Ishikawa (cell line): ENCODE results near the gene MEP1A.

Source experiments
- CEBPB ChIP-seq: IDR thresholded peaks from 2 replicates; pipeline ENCODE4 v1.6.1; 2012
- CREB1 ChIP-seq: IDR thresholded peaks from 2 replicates; pipeline ENCODE4 v1.6.1; 2012; ENCODE audit warnings: low read depth
- EGR1 ChIP-seq: IDR thresholded peaks from 2 replicates; pipeline ENCODE4 v1.6.1; 2012
- EP300 ChIP-seq: IDR thresholded peaks from 2 replicates; pipeline ENCODE4 v1.6.1; 2012; ENCODE audit warnings: borderline replicate concordance
- FOXM1 ChIP-seq: IDR thresholded peaks from 2 replicates; pipeline ENCODE4 v1.6.1; 2012; ENCODE audit warnings: low read depth, borderline replicate concordance
- MAX ChIP-seq: IDR thresholded peaks from 2 replicates; pipeline ENCODE4 v1.6.1; 2012
- NFIC ChIP-seq: IDR thresholded peaks from 2 replicates; pipeline ENCODE4 v1.6.1; 2012
- RAD21 ChIP-seq: IDR thresholded peaks from 2 replicates; pipeline ENCODE4 v1.6.1; 2012; ENCODE audit warnings: low read depth
- TAF1 ChIP-seq: IDR thresholded peaks from 2 replicates; pipeline ENCODE4 v1.6.1; 2012; ENCODE audit warnings: low read depth, mild to moderate bottlenecking
- TCF12 ChIP-seq: IDR thresholded peaks from 2 replicates; pipeline ENCODE4 v1.6.1; 2012; ENCODE audit warnings: low read depth
- TEAD4 ChIP-seq: IDR thresholded peaks from 2 replicates; pipeline ENCODE4 v1.6.1; 2012
- YY1 ChIP-seq: IDR thresholded peaks from 2 replicates; pipeline ENCODE4 v1.6.1; 2012; ENCODE audit warnings: low read depth
- ZBTB7A ChIP-seq: IDR thresholded peaks from 2 replicates; pipeline ENCODE4 v1.6.1; 2012; ENCODE audit warnings: low read depth
- TF ChIP-seq, protein P1 (sequence below): IDR thresholded peaks from 2 replicates; pipeline ENCODE4 v1.6.1; 2012; ENCODE audit warnings: low read depth, mild to moderate bottlenecking
- TF ChIP-seq, protein P2 (sequence below): IDR thresholded peaks from 2 replicates; pipeline ENCODE4 v1.6.1; 2012

MEP1A gene

DNA sequence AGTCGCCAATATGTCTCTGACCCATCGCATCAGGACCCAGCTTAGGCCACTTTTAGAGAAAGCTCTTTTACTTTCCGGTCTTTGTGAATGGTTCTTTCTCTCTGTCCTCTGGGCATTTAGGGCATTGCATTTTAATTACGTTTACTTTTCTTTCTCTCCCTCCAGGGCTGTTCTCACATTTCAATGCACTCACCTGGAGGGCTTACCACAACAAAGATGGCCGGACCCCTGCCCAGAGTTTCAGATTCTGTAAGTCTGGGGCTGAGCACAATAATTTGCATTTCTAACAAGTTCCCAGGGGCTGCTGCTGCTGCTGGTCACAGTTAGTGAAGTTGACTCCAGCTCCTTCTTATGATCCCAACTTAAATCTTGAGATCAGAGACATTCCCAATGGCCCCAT is 43.5 kb upstream of the MEP1A start:
- no peak for TF ChIP-seq FOXM1
- no peak for TF ChIP-seq MAX
- no peak for TF ChIP-seq YY1
- TF ChIP-seq CEBPB, result no peak
- no peak for TF ChIP-seq EP300
- no peak for TF ChIP-seq RAD21
- TF ChIP-seq TEAD4, result no peak
- no peak for TF ChIP-seq NFIC
- no peak for TF ChIP-seq TCF12
- TF ChIP-seq, protein P1, sequence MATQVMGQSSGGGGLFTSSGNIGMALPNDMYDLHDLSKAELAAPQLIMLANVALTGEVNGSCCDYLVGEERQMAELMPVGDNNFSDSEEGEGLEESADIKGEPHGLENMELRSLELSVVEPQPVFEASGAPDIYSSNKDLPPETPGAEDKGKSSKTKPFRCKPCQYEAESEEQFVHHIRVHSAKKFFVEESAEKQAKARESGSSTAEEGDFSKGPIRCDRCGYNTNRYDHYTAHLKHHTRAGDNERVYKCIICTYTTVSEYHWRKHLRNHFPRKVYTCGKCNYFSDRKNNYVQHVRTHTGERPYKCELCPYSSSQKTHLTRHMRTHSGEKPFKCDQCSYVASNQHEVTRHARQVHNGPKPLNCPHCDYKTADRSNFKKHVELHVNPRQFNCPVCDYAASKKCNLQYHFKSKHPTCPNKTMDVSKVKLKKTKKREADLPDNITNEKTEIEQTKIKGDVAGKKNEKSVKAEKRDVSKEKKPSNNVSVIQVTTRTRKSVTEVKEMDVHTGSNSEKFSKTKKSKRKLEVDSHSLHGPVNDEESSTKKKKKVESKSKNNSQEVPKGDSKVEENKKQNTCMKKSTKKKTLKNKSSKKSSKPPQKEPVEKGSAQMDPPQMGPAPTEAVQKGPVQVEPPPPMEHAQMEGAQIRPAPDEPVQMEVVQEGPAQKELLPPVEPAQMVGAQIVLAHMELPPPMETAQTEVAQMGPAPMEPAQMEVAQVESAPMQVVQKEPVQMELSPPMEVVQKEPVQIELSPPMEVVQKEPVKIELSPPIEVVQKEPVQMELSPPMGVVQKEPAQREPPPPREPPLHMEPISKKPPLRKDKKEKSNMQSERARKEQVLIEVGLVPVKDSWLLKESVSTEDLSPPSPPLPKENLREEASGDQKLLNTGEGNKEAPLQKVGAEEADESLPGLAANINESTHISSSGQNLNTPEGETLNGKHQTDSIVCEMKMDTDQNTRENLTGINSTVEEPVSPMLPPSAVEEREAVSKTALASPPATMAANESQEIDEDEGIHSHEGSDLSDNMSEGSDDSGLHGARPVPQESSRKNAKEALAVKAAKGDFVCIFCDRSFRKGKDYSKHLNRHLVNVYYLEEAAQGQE, result no peak
- TF ChIP-seq CREB1, result no peak
- no peak for TF ChIP-seq TAF1
- no peak for TF ChIP-seq ZBTB7A
- TF ChIP-seq, protein P2, sequence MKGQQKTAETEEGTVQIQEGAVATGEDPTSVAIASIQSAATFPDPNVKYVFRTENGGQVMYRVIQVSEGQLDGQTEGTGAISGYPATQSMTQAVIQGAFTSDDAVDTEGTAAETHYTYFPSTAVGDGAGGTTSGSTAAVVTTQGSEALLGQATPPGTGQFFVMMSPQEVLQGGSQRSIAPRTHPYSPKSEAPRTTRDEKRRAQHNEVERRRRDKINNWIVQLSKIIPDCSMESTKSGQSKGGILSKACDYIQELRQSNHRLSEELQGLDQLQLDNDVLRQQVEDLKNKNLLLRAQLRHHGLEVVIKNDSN, result no peak
- no peak for TF ChIP-seq EGR1

- no peak for TF ChIP-seq CREB1
- no peak for TF ChIP-seq EGR1
- TF ChIP-seq MAX, result no peak
- TF ChIP-seq NFIC, result no peak
- TF ChIP-seq YY1, result no peak
- no peak for TF ChIP-seq FOXM1
- no peak for TF ChIP-seq TCF12
- no peak for TF ChIP-seq CEBPB
- TF ChIP-seq, protein P2, result no peak
- TF ChIP-seq, protein P1, result no peak
- TF ChIP-seq RAD21, result no peak
- TF ChIP-seq ZBTB7A, result no peak
Measured at GRCh38 chr6:46751658-46752057, 41.5 kb upstream of the MEP1A start.

GRCh38 chr6:46755865-46756264 is 37.3 kb upstream of the MEP1A start:
- TF ChIP-seq, protein P1, result no peak
- TF ChIP-seq EGR1 (no peak), CEBPB (no peak), EP300 (no peak), NFIC (no peak), RAD21 (no peak), TCF12 (no peak)
- TF ChIP-seq, protein P2, result no peak

- no peak for TF ChIP-seq EP300
- TF ChIP-seq ZBTB7A, result no peak
- no peak for TF ChIP-seq YY1
- no peak for TF ChIP-seq CREB1
- no peak for TF ChIP-seq FOXM1
- TF ChIP-seq TCF12, result no peak
- no peak for TF ChIP-seq MAX
- TF ChIP-seq TEAD4, result no peak
Measured at GRCh38 chr6:46756469-46757213, 36.5 kb upstream of the MEP1A start.
